PFSK-1 (cell line): ENCODE results near the gene NHP2.

Source experiments
- FOXP2 ChIP-seq: optimal IDR thresholded peaks from 2 replicates; pipeline ENCODE3; 2011; ENCODE audit warnings: borderline replicate concordance, control low read depth, inconsistent platforms; ENCODE audit not compliant: insufficient read depth; ENCODE audit errors: extremely low read length, extremely low read depth
- POLR2AphosphoS5 ChIP-seq: IDR thresholded peaks from 2 replicates; pipeline ENCODE4 v1.6.1; 2012; ENCODE audit warnings: low read depth, mild to moderate bottlenecking, control low read depth, low read length, moderate library complexity
- SIN3A ChIP-seq: IDR thresholded peaks from 2 replicates; pipeline ENCODE4 v1.6.1; 2012; ENCODE audit warnings: mild to moderate bottlenecking, low read length, moderate library complexity, borderline replicate concordance; ENCODE audit not compliant: insufficient read depth
- TAF1 ChIP-seq: IDR thresholded peaks from 2 replicates; pipeline ENCODE4 v1.6.1; 2012; ENCODE audit warnings: low read length, control low read depth, borderline replicate concordance; ENCODE audit not compliant: insufficient read depth
- TF ChIP-seq, protein P1 (sequence below), 2 experiments: IDR thresholded peaks; 2 replicates each; pipeline versions ENCODE4 v1.6.1 to v1.8.0; 2011 to 2012; ENCODE audit warnings: low read depth in 2 of 2, low read length in 2 of 2, control low read depth in 1 of 2, inconsistent platforms in 1 of 2, mild to moderate bottlenecking in 1 of 2, moderate library complexity in 1 of 2; ENCODE audit not compliant: insufficient read depth in 1 of 2

NHP2 gene

DNA sequence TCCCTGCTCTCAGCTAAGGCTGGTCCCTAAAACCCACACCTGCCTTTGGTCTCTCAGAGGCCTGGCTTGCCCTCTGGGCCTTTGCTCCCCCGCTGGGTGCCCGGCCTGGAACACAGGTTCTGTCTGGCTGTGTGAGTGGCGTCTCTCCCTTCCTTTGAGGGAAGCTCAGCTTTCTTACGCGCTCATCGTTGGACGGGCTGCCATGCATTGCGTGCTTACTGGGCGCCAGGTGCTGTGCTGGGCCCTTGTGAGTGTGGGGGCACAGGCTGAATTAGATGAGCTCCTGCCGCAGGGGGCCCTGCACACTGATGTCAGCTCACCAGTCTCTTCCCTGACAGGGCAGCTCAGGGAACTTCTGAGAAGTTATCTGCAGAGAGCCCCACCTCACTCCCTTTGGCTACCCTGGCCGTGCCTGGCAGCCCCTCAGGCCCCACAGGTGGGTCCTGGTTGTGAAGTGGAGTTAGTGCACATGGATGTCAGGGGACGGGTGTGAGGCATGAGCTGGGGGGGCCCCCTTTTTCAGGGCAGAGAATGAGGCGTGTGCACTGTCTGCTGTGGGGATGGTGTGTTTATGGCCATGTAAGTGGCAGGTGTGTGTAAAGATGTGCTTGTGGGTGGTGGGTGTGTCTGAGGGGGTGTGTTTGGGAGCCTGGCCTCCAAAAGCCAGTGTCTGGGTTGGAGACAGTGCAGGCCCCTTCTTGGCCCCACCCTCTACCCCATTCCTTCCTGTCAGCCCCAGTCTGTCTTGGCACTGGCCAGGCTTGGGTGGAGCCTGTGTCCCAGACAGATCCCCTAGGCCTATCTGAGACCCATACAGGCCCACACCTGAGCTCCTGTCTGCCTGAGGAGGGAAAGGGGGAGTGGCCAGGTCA is 30.4 kb downstream of the NHP2 start:
- no peak for TF ChIP-seq SIN3A
- no peak for TF ChIP-seq POLR2AphosphoS5
- TF ChIP-seq, protein P1, sequence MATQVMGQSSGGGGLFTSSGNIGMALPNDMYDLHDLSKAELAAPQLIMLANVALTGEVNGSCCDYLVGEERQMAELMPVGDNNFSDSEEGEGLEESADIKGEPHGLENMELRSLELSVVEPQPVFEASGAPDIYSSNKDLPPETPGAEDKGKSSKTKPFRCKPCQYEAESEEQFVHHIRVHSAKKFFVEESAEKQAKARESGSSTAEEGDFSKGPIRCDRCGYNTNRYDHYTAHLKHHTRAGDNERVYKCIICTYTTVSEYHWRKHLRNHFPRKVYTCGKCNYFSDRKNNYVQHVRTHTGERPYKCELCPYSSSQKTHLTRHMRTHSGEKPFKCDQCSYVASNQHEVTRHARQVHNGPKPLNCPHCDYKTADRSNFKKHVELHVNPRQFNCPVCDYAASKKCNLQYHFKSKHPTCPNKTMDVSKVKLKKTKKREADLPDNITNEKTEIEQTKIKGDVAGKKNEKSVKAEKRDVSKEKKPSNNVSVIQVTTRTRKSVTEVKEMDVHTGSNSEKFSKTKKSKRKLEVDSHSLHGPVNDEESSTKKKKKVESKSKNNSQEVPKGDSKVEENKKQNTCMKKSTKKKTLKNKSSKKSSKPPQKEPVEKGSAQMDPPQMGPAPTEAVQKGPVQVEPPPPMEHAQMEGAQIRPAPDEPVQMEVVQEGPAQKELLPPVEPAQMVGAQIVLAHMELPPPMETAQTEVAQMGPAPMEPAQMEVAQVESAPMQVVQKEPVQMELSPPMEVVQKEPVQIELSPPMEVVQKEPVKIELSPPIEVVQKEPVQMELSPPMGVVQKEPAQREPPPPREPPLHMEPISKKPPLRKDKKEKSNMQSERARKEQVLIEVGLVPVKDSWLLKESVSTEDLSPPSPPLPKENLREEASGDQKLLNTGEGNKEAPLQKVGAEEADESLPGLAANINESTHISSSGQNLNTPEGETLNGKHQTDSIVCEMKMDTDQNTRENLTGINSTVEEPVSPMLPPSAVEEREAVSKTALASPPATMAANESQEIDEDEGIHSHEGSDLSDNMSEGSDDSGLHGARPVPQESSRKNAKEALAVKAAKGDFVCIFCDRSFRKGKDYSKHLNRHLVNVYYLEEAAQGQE (IDR thresholded peaks at IDR 0.05; ENCODE audit: insufficient read depth in 1 of 2, low read depth in 2 of 2, low read length in 2 of 2), result no peak
- no peak for TF ChIP-seq TAF1
- TF ChIP-seq FOXP2, result no peak

DNA sequence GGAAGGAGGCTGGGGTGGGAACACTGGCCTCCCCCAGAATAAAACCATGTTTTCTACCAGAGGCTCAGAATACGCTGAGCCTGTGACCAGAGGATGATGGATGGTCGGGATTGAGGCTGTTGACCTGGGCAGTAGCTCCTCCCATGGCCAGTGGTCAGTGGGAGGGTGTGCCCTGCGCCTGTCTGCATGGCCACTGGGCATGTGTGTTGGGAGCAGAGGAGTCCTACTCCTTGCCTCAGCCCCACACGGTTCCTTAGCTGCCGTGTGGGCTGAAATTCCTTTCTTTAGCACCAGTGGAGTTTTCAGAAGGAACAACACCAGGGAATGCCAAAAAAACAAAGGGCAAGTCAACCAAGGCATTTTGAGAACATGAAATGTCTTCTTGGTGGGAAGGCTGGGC is 31.3 kb downstream of the NHP2 start:
- TF ChIP-seq, protein P1 (IDR thresholded peaks at IDR 0.05; ENCODE audit: insufficient read depth in 1 of 2, low read depth in 2 of 2, low read length in 2 of 2), result no peak
- TF ChIP-seq SIN3A, result no peak
- no peak for TF ChIP-seq POLR2AphosphoS5
- no peak for TF ChIP-seq FOXP2
- no peak for TF ChIP-seq TAF1

DNA sequence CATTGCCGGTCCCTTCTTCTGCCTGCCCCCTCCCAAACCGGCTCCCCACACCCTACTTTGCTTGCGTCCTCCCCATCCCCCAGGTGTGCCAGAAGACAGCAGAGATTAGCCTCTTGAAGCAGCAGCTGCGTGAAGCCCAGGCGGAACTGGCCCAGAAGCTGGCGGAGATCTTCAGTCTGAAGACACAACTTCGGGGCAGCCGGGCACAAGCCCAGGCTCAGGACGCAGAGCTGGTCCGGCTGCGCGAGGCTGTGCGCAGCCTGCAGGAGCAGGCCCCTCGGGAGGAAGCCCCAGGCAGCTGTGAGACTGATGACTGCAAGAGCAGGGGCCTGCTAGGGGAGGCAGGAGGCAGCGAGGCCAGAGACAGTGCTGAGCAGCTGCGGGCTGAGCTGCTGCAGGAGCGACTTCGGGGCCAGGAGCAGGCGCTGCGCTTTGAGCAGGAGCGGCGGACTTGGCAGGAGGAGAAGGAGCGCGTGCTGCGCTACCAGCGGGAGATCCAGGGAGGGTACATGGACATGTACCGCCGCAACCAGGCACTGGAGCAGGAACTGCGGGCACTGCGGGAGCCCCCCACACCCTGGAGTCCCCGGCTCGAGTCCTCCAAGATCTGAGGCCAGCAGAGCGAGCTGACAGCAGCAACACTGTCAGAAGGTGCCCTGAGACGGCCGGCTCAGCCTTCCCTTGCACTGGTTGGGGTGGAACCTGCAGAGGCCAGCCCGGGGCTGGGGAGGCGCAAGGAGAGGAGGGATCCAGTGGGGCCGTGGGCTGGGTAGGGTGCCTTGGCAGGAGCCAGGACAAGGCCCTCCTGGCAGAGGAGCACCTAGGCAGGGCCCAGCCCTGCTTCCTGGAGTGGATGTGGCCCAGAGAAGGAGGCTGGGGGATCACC is 32.1 kb downstream of the NHP2 start:
- no peak for TF ChIP-seq POLR2AphosphoS5
- TF ChIP-seq TAF1, result no peak
- TF ChIP-seq, protein P1 (IDR thresholded peaks at IDR 0.05; ENCODE audit: insufficient read depth in 1 of 2, low read depth in 2 of 2, low read length in 2 of 2), result no peak
- no peak for TF ChIP-seq FOXP2
- no peak for TF ChIP-seq SIN3A

DNA sequence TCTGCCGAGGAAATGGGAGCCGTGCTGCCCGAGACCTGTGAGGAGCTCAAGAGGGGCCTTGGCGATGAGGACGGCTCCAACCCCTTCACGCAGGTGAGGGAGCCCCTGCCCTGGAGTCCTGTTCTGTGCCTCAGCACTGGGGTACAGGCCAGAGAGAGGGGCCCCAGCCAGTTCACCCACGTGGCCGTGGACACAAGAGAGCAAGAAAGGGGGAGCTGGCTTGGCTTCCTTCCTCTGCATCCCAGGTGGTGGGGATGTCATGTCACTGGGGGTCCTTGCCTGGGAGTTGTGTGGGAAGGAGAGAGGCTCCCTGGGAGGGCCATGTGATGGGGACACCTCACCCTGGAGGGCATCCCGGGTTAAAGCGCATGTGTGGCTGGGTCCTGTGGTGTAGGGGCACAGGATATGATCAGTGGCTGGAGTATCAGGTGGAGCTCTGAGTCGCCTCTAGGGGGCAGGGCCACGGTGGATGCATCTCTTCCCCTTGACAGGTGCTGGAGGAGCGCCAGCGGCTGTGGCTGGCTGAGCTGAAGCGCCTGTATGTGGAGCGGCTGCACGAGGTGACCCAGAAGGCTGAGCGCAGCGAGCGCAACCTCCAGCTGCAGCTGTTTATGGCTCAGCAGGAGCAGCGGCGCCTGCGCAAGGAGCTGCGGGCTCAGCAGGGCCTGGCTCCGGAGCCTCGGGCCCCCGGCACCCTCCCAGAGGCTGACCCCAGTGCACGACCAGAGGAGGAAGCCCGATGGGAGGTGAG is 32.9 kb downstream of the NHP2 start:
- TF ChIP-seq FOXP2 (peak; percentile 73), TAF1 (no peak), SIN3A (no peak), POLR2AphosphoS5 (no peak)
- TF ChIP-seq, protein P1 (IDR thresholded peaks at IDR 0.05; ENCODE audit: insufficient read depth in 1 of 2, low read depth in 2 of 2, low read length in 2 of 2), result no peak
